ENCODE data around the gene TBC1D22A. TPM values are rescaled to one million over a fixed set of nuclear protein-coding genes. Genes with fewer than 3 reads are reported as not detected.
"Not testable (repeated sequence)": the region's sequence is repeated elsewhere in the genome, so short reads cannot be mapped to it uniquely, and the experiment has no call there.

The TBC1D22A gene
- total RNA-seq, 1 donor from 2014 or later = 8.9 TPM

GRCh38 chr22:47170511-47171440 lies 408.3 kb downstream of the TBC1D22A start:
- DNase-seq = not testable (repeated sequence)

- DNase-seq = no peak
Measured at GRCh38 chr22:47171441-47172221, 409.2 kb downstream of the TBC1D22A start.

- DNase-seq = no peak
Measured at GRCh38 chr22:47172771-47173534, 410.5 kb downstream of the TBC1D22A start.

- DNase-seq = no peak
Measured at GRCh38 chr22:47173535-47174021, 411.1 kb downstream of the TBC1D22A start.

GRCh38 chr22:47174096-47174495 lies 411.6 kb downstream of the TBC1D22A start:
- no peak for DNase-seq

GRCh38 chr22:47174671-47175112 lies 412.2 kb downstream of the TBC1D22A start:
- no peak for DNase-seq

GRCh38 chr22:47175151-47176025 lies 412.9 kb downstream of the TBC1D22A start:
- peak; percentile 34 for DNase-seq

- no peak for DNase-seq
Measured at GRCh38 chr22:47176026-47176389, 413.6 kb downstream of the TBC1D22A start.

- DNase-seq = no peak
Measured at GRCh38 chr22:47176573-47177333, 414.3 kb downstream of the TBC1D22A start.

- no peak for DNase-seq
Measured at GRCh38 chr22:47177334-47177815, 414.9 kb downstream of the TBC1D22A start.

- no peak for DNase-seq
Measured at GRCh38 chr22:47178339-47178738, 415.9 kb downstream of the TBC1D22A start.

GRCh38 chr22:47180796-47181195 lies 418.3 kb downstream of the TBC1D22A start:
- no peak for DNase-seq

GRCh38 chr22:47187176-47187957 lies 424.9 kb downstream of the TBC1D22A start:
- DNase-seq = no peak

GRCh38 chr22:47188261-47189055 lies 426.0 kb downstream of the TBC1D22A start:
- no peak for DNase-seq

GRCh38 chr22:47189056-47189916 lies 426.8 kb downstream of the TBC1D22A start:
- no peak for DNase-seq

- no peak for DNase-seq
Measured at GRCh38 chr22:47190276-47190956, 428.0 kb downstream of the TBC1D22A start.

All from skin of body (tissue), 2 donors.